ENCODE results near the gene TNPO1. TPM values are rescaled to one million over a fixed set of nuclear protein-coding genes. Genes with fewer than 3 reads are reported as not detected.

TNPO1 gene
- total and polyA plus RNA-seq, 9 of the 15 experiments (the other 6 are each of a cell fraction or from before 2014, with no cell fraction given) = 20.8 to 176 (median 97.9) TPM

DNA sequence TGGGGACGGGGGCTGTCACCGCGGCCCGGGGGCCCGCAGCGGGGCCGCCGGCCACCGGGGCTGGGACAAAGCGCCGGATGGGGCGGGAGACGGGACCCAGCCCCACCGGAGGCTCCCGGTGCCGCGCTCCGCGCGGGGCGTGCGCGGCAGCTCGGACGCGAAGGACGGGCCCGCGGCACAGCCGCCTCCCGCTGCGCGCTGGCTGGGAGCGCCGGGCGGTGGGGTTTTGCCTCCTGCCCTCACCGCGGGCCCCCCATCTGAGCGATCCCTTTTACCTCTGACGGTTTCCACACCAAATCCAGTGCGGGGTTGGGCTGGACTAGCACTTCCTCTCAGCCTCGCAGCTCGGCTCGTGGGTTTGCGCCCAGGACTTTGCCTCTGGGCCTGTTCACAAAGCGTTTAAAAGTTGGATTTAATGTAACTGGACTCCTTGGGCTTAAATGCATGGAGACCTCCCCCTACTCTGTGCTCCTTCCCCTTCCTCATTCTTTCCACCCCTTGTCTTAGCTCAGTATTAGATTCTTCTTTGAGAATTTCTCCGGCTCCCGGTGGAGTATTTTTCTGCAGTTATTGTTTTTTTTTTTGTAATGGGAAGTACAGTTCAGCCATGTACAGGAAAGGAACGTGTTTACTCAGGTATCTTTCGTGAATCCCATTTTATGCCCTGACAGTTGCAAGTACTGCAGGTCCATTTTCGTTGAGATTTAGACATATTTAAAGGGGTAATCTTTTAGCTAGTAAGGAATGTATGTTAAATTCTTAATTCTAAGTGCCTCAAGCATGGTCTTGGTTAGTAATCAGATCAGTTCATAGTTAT is 140.1 kb downstream of the TNPO1 start (continued):
- TF ChIP-seq ZBTB40 (IDR thresholded peaks at IDR 0.05) = 0 out of 2 replicates have a peak, but pooled peaks have one; percentile 27
- no peak for TF ChIP-seq ZBTB40 (CRISPR knock-in tag; IDR thresholded peaks at IDR 0.05)
- TF ChIP-seq MTA1 (IDR thresholded peaks at IDR 0.05; ENCODE audit: borderline replicate concordance) = 0 out of 2 replicates have a peak, but pooled peaks have one; percentile 31
- TF ChIP-seq U2AF1 (optimal IDR thresholded peaks at IDR 0.05; ENCODE audit: low read depth, low read length) = no peak
- TF ChIP-seq NR1H2 (CRISPR knock-in tag; IDR thresholded peaks at IDR 0.05) = no peak
- TF ChIP-seq ZNF780A (CRISPR knock-in tag; IDR thresholded peaks at IDR 0.05) = no peak
- TF ChIP-seq SNIP1 (IDR thresholded peaks at IDR 0.05; ENCODE audit: low read depth) = no peak
- peak; percentile 47; the same call in 1 of the 2 replicates for TF ChIP-seq GATAD2B (IDR thresholded peaks at IDR 0.05; ENCODE audit: borderline replicate concordance)
- TF ChIP-seq NFYB (IDR thresholded peaks at IDR 0.05; ENCODE audit: extremely low read depth, insufficient read length) = no peak
- TF ChIP-seq FOXK2 (conservative IDR thresholded peaks at IDR 0.05 in 1 of 2, IDR thresholded peaks at IDR 0.05 in 1 of 2; ENCODE audit: low read depth in 2 of 2) = peak in 1 of 2 experiments; percentile 36; a peak in 3 of 4 replicates
- peak in 1 of 2 experiments; percentile 60; a peak in 1 of 4 replicates for TF ChIP-seq HDAC1 (IDR thresholded peaks at IDR 0.05)
- no peak for TF ChIP-seq MED1 (CRISPR knock-in tag; IDR thresholded peaks at IDR 0.05; ENCODE audit: borderline replicate concordance)
- TF ChIP-seq SIN3B (IDR thresholded peaks at IDR 0.05; ENCODE audit: low read depth) = 0 out of 2 replicates have a peak, but pooled peaks have one; percentile 16
- TF ChIP-seq, protein P1, sequence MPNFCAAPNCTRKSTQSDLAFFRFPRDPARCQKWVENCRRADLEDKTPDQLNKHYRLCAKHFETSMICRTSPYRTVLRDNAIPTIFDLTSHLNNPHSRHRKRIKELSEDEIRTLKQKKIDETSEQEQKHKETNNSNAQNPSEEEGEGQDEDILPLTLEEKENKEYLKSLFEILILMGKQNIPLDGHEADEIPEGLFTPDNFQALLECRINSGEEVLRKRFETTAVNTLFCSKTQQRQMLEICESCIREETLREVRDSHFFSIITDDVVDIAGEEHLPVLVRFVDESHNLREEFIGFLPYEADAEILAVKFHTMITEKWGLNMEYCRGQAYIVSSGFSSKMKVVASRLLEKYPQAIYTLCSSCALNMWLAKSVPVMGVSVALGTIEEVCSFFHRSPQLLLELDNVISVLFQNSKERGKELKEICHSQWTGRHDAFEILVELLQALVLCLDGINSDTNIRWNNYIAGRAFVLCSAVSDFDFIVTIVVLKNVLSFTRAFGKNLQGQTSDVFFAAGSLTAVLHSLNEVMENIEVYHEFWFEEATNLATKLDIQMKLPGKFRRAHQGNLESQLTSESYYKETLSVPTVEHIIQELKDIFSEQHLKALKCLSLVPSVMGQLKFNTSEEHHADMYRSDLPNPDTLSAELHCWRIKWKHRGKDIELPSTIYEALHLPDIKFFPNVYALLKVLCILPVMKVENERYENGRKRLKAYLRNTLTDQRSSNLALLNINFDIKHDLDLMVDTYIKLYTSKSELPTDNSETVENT (CRISPR knock-in tag; IDR thresholded peaks at IDR 0.05) = 0 out of 2 replicates have a peak, but pooled peaks have one; percentile 15
- peak in 1 of 2 experiments; percentile 34; a peak in 1 of 4 replicates for TF ChIP-seq RCOR1 (IDR thresholded peaks at IDR 0.05; ENCODE audit: borderline replicate concordance in 1 of 2, low read depth in 2 of 2, low read length in 2 of 2)
